Measurements from ENCODE around the gene MMGT1.

DNA sequence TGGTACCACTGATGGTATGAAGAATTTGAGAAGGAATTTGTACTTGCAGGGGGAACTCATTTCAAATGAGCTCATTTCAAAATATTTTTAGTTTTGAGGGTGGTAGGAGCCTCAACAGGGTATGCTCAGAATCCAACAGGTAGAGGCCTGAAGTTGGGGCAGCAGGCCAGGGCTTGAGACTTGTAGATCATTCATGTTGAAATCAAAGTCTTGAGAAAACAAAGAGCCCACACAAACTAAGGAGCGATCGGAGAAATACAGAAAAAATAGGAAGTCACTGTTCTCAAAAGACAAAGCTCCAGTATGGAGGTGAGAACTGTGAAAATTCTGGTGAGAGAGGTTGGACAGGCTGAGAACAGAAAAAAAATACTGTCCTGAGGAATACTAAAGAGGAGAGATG lies 10.5 kb upstream of the MMGT1 start:
- TF ChIP-seq ZFX (IDR thresholded peaks at IDR 0.05): no peak
- TF ChIP-seq, protein P1, sequence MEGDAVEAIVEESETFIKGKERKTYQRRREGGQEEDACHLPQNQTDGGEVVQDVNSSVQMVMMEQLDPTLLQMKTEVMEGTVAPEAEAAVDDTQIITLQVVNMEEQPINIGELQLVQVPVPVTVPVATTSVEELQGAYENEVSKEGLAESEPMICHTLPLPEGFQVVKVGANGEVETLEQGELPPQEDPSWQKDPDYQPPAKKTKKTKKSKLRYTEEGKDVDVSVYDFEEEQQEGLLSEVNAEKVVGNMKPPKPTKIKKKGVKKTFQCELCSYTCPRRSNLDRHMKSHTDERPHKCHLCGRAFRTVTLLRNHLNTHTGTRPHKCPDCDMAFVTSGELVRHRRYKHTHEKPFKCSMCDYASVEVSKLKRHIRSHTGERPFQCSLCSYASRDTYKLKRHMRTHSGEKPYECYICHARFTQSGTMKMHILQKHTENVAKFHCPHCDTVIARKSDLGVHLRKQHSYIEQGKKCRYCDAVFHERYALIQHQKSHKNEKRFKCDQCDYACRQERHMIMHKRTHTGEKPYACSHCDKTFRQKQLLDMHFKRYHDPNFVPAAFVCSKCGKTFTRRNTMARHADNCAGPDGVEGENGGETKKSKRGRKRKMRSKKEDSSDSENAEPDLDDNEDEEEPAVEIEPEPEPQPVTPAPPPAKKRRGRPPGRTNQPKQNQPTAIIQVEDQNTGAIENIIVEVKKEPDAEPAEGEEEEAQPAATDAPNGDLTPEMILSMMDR (conservative IDR thresholded peaks at IDR 0.05): no peak

Data from C4-2B (cell line).